Endodermal cell (in vitro differentiated cells): Measurements from ENCODE around the gene TIMP2. TPM values are rescaled to one million over a fixed set of nuclear protein-coding genes. Genes with fewer than 3 reads are reported as not detected.

Experiments used
- DNase-seq: peaks from one replicate; pipeline ENCODE4 v3.0.0-alpha.2; 2017
- H3K27ac ChIP-seq: 2 replicates; pipeline ENCODE4 v1.5.1; 2013; ENCODE audit warnings: mild to moderate bottlenecking, low read depth, low read length, moderate library complexity
- H3K27me3 ChIP-seq: 2 replicates; pipeline ENCODE4 v1.6.1; 2013; ENCODE audit warnings: mild to moderate bottlenecking, low read length, moderate library complexity; ENCODE audit not compliant: insufficient read depth, control insufficient read depth, poor library complexity, severe bottlenecking
- H3K36me3 ChIP-seq: 2 replicates; pipeline ENCODE4 v1.7.0; 2013; ENCODE audit warnings: mild to moderate bottlenecking, low read length, moderate library complexity; ENCODE audit not compliant: control insufficient read depth, insufficient read depth
- H3K4me1 ChIP-seq: one replicate; pipeline ENCODE4 v1.7.0; 2013; ENCODE audit warnings: low read length; ENCODE audit not compliant: control insufficient read depth, insufficient read depth
- H3K4me3 ChIP-seq: 2 replicates; pipeline ENCODE4 v1.5.1; 2013; ENCODE audit warnings: mild to moderate bottlenecking, low read length, moderate library complexity
- H3K9ac ChIP-seq: 2 replicates; pipeline ENCODE4 v1.6.1; 2013; ENCODE audit warnings: mild to moderate bottlenecking, low read length, moderate library complexity; ENCODE audit not compliant: poor library complexity, severe bottlenecking; ENCODE audit errors: extremely low read depth
- H3K9me3 ChIP-seq: 2 replicates; pipeline ENCODE4 v1.6.1; 2013; ENCODE audit warnings: mild to moderate bottlenecking, low read length, moderate library complexity; ENCODE audit not compliant: control insufficient read depth
- H3K27ac Mint-ChIP-seq: 2 replicates; pipeline ENCODE4 v1.8.0; 2020; ENCODE audit warnings: mixed read lengths
- H3K27me3 Mint-ChIP-seq: 2 replicates; pipeline ENCODE4 v1.8.0; 2021; ENCODE audit warnings: mild to moderate bottlenecking, mixed read lengths; ENCODE audit not compliant: insufficient read depth
- H3K36me3 Mint-ChIP-seq: 2 replicates; pipeline ENCODE4 v1.8.0; 2020; ENCODE audit warnings: low read depth, mixed read lengths
- H3K4me1 Mint-ChIP-seq: 2 replicates; pipeline ENCODE4 v1.8.0; 2020; ENCODE audit warnings: mixed read lengths
- H3K4me3 Mint-ChIP-seq: 2 replicates; pipeline ENCODE4 v1.8.0; 2020; ENCODE audit warnings: mild to moderate bottlenecking, moderate library complexity, mixed read lengths
- H3K9me3 Mint-ChIP-seq: 2 replicates; pipeline ENCODE4 v1.8.0; 2020; ENCODE audit warnings: mild to moderate bottlenecking, mixed read lengths
- WGBS, 2 experiments: methylation state at CpG; one replicate each; pipeline versions ENCODE4 v1.1.5 to v1.1.7; 2013; ENCODE audit warnings: missing lambda C conversion rate in 2 of 2, mixed read lengths in 1 of 2; ENCODE audit not compliant: insufficient coverage in 1 of 2, insufficient read length in 1 of 2; 5-methylcytosine and 5-hydroxymethylcytosine counted together
- total RNA-seq, 2 donors: library from RNA; stranded (reverse); fragmentation: NEBNext Ultra II Directional in 1 of 2; extraction: Animal tissue kit (Norgen Biotek cat#: 25700) in 1 of 2; gene quantifications; 2 replicates in 1 of 2; 3 replicates in 1 of 2; pipeline ENCODE4 v1.2.1, GENCODE V29; 2021
- TF ChIP-seq, protein P1 (sequence below): fragments of 200-600 bp; sonication (generic); conservative IDR thresholded peaks from 2 replicates; pipeline ENCODE4 v1.5.0; 2021; ENCODE audit warnings: antibody characterized with exemption, mild to moderate bottlenecking

Gene TIMP2
- total RNA-seq, 2 donors from 2014 or later, result 36.9 to 42.7 TPM

DNA sequence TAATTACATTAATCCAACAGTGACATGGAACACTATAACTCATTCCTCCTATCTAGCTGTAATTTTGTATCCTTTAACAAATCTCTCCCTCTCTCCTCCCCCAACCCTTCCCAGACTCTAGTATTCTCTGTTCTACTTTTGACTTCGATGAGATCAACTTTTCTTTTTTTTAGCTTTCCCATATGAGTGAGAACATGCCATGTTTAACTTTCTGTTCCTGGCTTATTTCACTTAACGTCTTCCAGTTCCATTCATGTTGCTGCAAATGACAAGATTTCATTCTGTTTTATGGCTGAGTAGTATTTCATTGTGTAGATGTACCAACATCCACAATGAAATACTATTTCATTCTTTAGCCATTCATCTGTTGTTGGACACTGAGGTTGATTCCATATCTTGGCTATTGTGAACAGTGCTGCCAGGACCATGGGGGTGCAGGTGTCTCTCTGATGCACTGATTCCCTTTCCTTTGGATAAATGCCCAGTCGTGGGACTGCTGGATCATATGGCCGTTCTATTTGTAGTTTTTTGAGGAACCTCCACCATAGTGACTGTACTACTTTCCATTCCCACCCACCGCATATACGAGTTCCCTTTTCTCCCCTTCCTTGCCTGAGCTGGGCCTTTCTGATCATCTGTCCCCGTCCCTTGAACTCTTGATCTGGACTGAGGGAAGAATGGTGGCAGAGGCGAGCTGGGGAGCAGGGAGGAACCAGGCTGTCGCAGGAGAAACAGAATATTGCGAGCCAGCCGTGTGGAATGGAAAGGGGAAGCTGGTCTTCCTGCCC lies 14.5 kb downstream of the TIMP2 start:
- DNase-seq, result no peak
- Mint-ChIP-seq H3K4me1 (peaks cover 4% of the 10 kb centered on the region), H3K27me3 (no peaks in the 10 kb centered on the region), H3K27ac (no peak overlapping the region), H3K4me3 (no peak overlapping the region), H3K36me3 (peaks cover 8% of the 10 kb centered on the region), H3K9me3 (no peaks in the 10 kb centered on the region)
- 92 to 95% methylated on average over 11 of the region's 11 CpGs for WGBS, 2 experiments
- Histone ChIP-seq H3K36me3 (no peaks in the 10 kb centered on the region), H3K27ac (no peak overlapping the region), H3K4me1 (no peaks in the 10 kb centered on the region), H3K9ac (no peak overlapping the region), H3K9me3 (no peaks in the 10 kb centered on the region), H3K27me3 (no peaks in the 10 kb centered on the region), H3K4me3 (no peak overlapping the region)
- TF ChIP-seq, protein P1, sequence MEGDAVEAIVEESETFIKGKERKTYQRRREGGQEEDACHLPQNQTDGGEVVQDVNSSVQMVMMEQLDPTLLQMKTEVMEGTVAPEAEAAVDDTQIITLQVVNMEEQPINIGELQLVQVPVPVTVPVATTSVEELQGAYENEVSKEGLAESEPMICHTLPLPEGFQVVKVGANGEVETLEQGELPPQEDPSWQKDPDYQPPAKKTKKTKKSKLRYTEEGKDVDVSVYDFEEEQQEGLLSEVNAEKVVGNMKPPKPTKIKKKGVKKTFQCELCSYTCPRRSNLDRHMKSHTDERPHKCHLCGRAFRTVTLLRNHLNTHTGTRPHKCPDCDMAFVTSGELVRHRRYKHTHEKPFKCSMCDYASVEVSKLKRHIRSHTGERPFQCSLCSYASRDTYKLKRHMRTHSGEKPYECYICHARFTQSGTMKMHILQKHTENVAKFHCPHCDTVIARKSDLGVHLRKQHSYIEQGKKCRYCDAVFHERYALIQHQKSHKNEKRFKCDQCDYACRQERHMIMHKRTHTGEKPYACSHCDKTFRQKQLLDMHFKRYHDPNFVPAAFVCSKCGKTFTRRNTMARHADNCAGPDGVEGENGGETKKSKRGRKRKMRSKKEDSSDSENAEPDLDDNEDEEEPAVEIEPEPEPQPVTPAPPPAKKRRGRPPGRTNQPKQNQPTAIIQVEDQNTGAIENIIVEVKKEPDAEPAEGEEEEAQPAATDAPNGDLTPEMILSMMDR, result no peak

DNA sequence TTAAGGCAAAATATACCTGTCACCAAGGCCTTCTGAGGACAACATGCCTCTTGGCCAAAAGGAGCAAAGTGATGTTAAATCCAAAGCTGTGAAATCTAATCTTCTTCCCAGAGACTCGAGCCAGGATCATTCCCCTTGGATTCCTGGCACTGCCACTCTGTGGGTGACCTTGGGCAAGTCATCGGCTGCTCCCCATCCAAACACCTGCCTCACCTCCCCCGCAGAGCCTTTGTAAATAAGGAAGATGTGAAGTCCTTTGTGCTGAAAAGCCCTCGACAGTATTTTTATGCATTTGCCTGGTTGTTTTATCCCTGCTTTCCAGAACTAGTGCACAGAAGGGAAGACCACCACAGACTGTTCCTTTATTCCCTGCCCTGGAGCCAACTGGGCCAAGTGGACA lies 16.8 kb downstream of the TIMP2 start:
- Mint-ChIP-seq H3K36me3 (peaks cover 5% of the 10 kb centered on the region), H3K27ac (no peak overlapping the region), H3K4me3 (no peak overlapping the region), H3K9me3 (no peaks in the 10 kb centered on the region), H3K4me1 (peaks cover 4% of the 10 kb centered on the region), H3K27me3 (no peaks in the 10 kb centered on the region)
- TF ChIP-seq, protein P1, result no peak
- no peak overlapping the region for H3K27ac ChIP-seq
- H3K27me3 ChIP-seq, result no peaks in the 10 kb centered on the region
- H3K36me3 ChIP-seq, result no peaks in the 10 kb centered on the region
- H3K9ac ChIP-seq, result no peak overlapping the region
- no peak overlapping the region for H3K4me3 ChIP-seq
- no peaks in the 10 kb centered on the region for H3K9me3 ChIP-seq
- 75 to 88% methylated on average over 2 to 4 of the region's 4 CpGs for WGBS, 2 experiments
- DNase-seq, result no peak
- H3K4me1 ChIP-seq, result no peaks in the 10 kb centered on the region

DNA sequence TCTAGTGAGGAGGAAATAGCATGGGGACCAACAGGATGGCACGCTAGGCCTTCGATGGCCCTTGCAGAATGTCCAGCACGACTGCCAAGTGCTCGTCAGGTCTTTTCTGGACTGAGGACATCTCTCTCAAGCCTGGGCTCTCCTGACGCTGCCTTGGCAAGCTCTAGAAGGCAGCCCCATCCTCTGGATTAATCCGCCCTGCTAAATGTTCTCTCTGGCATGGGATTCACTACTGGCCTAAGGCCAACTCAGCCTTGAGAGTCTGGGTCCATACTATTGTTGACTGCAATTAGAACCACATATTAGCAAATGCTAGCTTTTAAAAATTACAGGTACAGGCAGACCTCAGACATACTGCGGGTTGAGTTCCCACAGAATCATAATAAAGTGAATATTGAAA lies 19.6 kb downstream of the TIMP2 start:
- 91 to 93% methylated on average over 6 of the region's 7 CpGs for WGBS, 2 experiments
- no peaks in the 10 kb centered on the region for H3K36me3 ChIP-seq
- Mint-ChIP-seq H3K36me3 (peaks cover 8% of the 10 kb centered on the region), H3K4me3 (no peak overlapping the region), H3K27me3 (no peaks in the 10 kb centered on the region), H3K4me1 (peaks cover 4% of the 10 kb centered on the region), H3K27ac (no peak overlapping the region), H3K9me3 (no peaks in the 10 kb centered on the region)
- H3K27ac ChIP-seq, result no peak overlapping the region
- no peaks in the 10 kb centered on the region for H3K4me1 ChIP-seq
- H3K9me3 ChIP-seq, result no peaks in the 10 kb centered on the region
- H3K27me3 ChIP-seq, result no peaks in the 10 kb centered on the region
- H3K4me3 ChIP-seq, result no peak overlapping the region
- TF ChIP-seq, protein P1, result no peak
- no peak for DNase-seq
- H3K9ac ChIP-seq, result no peak overlapping the region
